Skeletal muscle satellite cell (primary cell): Measurements from ENCODE around the gene SNX21. TPM values are rescaled to one million over a fixed set of nuclear protein-coding genes. Genes with fewer than 3 reads are reported as not detected.
"Not testable (repeated sequence)": the region's sequence is repeated elsewhere in the genome, so short reads cannot be mapped to it uniquely, and the experiment has no call there.

Experiments used
- H3K27me3 ChIP-seq: 2 replicates; pipeline ENCODE4 v1.7.0; 2013; ENCODE audit warnings: low read length; ENCODE audit not compliant: control insufficient read depth, insufficient read depth
- H3K36me3 ChIP-seq: 2 replicates; pipeline ENCODE4 v1.7.0; 2013; ENCODE audit warnings: mild to moderate bottlenecking, control low read depth, low read length; ENCODE audit not compliant: insufficient read depth
- H3K4me1 ChIP-seq: 2 replicates; pipeline ENCODE4 v1.7.0; 2013; ENCODE audit warnings: low read length; ENCODE audit not compliant: control insufficient read depth, insufficient read depth
- H3K4me2 ChIP-seq: 2 replicates; pipeline ENCODE4 v1.7.0; 2013; ENCODE audit warnings: mild to moderate bottlenecking, low read length
- H3K4me3 ChIP-seq: 2 replicates; pipeline ENCODE4 v1.7.0; 2013; ENCODE audit warnings: low read length
- H3K9ac ChIP-seq: 2 replicates; pipeline ENCODE4 v1.7.0; 2013; ENCODE audit warnings: mild to moderate bottlenecking, low read depth, low read length, moderate library complexity
- H3K9me3 ChIP-seq: replicated peaks from 2 replicates; pipeline ENCODE4 v1.7.0; 2013; ENCODE audit warnings: mild to moderate bottlenecking, control low read depth, low read length
- total RNA-seq: library from RNA; depleted of rRNA; stranded (reverse); fragments of >200 nt; gene quantifications from 2 replicates; pipeline ENCODE4 v1.2.3, GENCODE V29; 2012; rRNA removed

The SNX21 gene, protein sequence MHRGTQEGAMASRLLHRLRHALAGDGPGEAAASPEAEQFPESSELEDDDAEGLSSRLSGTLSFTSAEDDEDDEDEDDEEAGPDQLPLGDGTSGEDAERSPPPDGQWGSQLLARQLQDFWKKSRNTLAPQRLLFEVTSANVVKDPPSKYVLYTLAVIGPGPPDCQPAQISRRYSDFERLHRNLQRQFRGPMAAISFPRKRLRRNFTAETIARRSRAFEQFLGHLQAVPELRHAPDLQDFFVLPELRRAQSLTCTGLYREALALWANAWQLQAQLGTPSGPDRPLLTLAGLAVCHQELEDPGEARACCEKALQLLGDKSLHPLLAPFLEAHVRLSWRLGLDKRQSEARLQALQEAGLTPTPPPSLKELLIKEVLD
- total RNA-seq: 56.0 and 70.3 TPM in 2 replicates

DNA sequence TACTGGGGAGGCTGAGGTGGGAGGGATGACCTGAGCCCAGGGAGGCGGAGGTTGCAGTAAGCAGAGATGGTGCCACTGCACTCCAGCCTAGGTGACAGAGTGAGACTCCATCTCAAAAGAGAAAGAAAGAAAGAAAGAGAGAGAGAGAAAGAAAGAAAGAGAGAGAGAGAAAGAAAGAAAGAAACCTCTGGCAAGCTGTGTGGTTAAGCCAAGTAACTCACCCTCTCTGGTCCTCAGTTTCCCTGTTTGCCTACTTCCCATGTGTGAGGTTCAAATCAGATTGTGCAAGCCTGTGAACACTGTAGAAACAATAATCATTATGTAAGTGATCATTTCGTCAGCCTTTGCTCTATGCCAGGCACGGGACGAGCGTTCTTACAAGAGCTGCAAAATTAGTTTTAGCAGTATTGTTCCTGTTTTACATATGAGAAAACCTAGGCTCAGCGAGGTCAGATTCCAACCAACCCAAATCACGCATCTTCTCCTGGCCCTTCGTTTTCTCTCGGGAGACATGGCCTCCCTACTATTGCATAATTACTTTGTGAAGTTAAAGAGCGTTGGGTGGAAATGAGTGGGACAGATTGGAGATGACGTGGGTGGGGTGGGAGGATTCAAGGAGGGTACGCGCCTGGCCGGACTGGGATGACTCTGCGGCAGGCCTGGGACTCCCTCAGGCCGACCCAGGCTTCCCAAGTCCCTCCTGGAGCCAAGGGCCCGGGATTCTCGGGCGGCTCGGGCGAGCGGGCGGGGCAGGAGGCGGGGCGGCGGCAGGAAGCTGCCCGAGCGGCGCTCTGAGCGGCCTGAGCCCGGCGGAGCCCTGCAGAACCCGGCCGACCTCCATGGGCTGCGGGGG lies at the start of gene SNX21:
Gene SNX21, plus strand, starts transcription at position 770 of the 853 bp plus-strand sequence. CDS start 121 bp downstream, outside the sequence.
- Histone ChIP-seq H3K4me2 (peak within 1 kb of the TSS; percentile 96), H3K27me3 (no peaks in the 10 kb centered on the region), H3K9me3 (no peaks in the 10 kb centered on the region), H3K36me3 (peaks cover 3% of the 10 kb centered on the region), H3K9ac (peak within 1 kb of the TSS; percentile 90), H3K4me1 (peaks cover 39% of the 10 kb centered on the region), H3K4me3 (peak within 1 kb of the TSS; percentile 83)

GRCh38 chr20:45788351-45788750 lies 45.2 kb upstream of the SNX21 start:
- Histone ChIP-seq H3K4me2 (no peak overlapping the region), H3K27me3 (no peaks in the 10 kb centered on the region), H3K9me3 (no peaks in the 10 kb centered on the region)

GRCh38 chr20:45792317-45793118 lies 41.1 kb upstream of the SNX21 start:
- Histone ChIP-seq H3K4me3 (peak overlapping the region; percentile 83), H3K4me1 (peaks cover 6% of the 10 kb centered on the region)

More at GRCh38 chr20:45788351-45788750, 45.2 kb upstream of the SNX21 start:
- Histone ChIP-seq H3K4me3 (no peak overlapping the region), H3K36me3 (no peaks in the 10 kb centered on the region), H3K4me1 (peaks cover 10% of the 10 kb centered on the region), H3K9ac (no peak overlapping the region)

DNA sequence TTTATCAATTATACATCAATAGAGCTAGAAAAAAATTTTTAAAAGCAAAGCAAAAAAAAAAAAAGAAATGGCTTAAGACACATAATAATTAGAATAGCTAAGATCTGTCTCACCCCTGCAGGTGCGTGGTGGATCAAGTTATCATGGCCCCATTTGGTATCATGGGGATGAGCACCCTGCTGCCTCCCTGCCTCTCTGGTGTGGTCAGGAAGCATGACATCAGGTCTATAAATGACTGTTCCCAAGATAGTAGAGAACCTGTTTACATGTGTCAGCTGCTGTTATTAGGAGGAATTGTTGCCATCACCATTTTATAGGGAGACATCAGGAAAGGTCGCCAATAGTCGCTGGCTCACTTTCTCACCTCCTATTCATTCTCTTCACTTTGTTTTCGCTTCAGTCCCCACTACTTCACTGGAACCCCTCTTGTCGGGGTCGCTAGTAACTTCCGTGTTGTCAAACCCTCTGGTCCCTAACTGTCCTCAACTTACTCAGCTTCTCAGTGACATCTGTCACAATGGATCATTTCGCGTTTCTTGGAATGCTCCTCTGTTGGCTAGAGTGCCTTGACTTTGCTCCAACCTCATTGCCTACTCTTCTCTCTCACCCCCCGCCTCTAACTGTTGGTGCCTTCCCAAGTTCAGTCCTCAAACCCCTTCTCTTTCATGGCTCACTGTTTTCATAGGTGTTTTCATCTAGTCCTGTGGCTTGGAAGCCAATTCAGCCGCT lies 37.1 kb upstream of the SNX21 start:
- no peaks in the 10 kb centered on the region for H3K27me3 ChIP-seq
- H3K4me3 ChIP-seq: no peak overlapping the region
- no peaks in the 10 kb centered on the region for H3K9me3 ChIP-seq
- peaks cover 34% of the 10 kb centered on the region for H3K36me3 ChIP-seq
- H3K4me2 ChIP-seq: no peak overlapping the region
- no peak overlapping the region for H3K9ac ChIP-seq
- peaks cover 6% of the 10 kb centered on the region for H3K4me1 ChIP-seq

More at GRCh38 chr20:45792317-45793118, 41.1 kb upstream of the SNX21 start:
- peaks cover 26% of the 10 kb centered on the region for H3K36me3 ChIP-seq
- H3K4me2 ChIP-seq: peak overlapping the region; percentile 97
- no peaks in the 10 kb centered on the region for H3K27me3 ChIP-seq
- no peaks in the 10 kb centered on the region for H3K9me3 ChIP-seq
- peak overlapping the region; percentile 94 for H3K9ac ChIP-seq

GRCh38 chr20:45797510-45797909 lies 36.1 kb upstream of the SNX21 start:
- not testable (repeated sequence) for H3K4me2 ChIP-seq, H3K9ac ChIP-seq, H3K9me3 ChIP-seq, H3K27me3 ChIP-seq, H3K4me3 ChIP-seq, H3K4me1 ChIP-seq
- peaks cover 44% of the 10 kb centered on the region for H3K36me3 ChIP-seq

DNA sequence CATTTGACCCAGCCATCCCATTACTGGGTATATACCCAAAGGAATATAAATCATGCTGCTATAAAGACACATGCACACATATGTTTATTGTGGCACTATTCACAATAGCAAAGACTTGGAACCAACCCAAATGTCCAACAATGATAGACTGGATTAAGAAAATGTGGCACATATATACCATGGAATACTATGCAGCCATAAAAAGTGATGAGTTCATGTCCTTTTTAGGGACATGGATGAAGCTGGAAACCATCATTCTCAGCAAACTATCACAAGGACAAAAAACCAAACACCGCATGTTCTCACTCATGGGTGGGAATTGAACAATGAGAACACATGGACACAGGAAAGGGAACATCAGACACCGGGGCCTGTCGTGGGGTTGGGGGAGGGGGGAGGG lies 35.6 kb upstream of the SNX21 start:
- H3K9me3 ChIP-seq, H3K27me3 ChIP-seq, H3K4me3 ChIP-seq, H3K9ac ChIP-seq, H3K4me2 ChIP-seq, H3K4me1 ChIP-seq: not testable (repeated sequence)
- H3K36me3 ChIP-seq: peaks cover 48% of the 10 kb centered on the region

DNA sequence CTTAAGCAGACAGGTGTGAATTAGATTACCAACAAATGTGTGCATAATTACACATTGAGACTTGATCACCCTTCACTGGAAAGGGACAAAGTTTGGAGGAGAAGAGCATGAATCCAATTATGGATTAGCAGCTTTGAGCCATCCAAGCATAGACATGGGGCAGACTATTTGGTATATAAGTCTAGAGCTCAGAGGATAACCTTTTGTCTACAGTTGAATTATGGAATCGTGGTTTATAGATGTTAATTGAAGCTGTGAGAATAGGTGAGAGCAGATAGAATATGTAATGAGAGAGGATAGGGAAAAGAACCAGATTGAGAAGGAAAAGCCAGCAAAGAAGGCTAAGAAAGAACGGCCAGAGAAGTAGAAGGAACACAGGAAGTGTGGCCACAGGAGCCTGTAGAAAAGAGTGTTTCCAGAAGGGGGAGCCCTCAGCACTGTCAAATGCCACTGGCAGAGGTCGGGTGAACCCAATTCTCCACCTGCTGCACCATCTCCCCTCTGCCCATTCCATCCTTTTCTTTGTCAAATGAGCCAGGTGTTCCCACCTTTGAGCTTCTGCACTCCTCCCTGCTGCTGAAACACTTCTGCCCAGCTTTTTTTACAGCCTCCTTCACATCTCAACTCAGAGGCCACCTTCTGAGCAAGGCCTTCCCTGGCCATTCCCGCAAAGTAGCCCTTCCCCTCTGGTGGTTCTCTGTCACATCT lies 34.5 kb upstream of the SNX21 start:
- Histone ChIP-seq H3K9ac (no peak overlapping the region), H3K4me1 (no peaks in the 10 kb centered on the region), H3K4me3 (no peak overlapping the region), H3K4me2 (no peak overlapping the region), H3K27me3 (no peaks in the 10 kb centered on the region), H3K36me3 (peaks cover 54% of the 10 kb centered on the region), H3K9me3 (no peaks in the 10 kb centered on the region)

DNA sequence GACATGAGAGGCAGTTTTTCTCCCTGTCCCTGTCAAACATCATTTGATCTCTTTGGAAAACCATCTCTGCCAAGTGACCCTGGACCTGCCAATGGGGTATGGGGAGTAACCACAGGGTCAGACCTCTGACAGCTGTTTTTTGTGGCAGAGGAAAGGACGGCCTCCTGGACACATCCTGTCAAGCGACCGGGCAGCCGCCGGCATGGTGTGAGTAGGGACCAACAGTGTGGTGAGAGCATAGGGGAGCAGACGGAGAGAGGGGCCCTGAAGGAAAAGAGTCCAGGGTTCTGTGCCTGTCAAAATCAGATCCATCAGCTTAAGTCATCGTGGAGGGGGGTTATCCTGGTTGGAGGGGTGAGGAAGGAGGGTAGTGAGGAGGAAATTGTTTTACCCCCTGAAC lies 31.7 kb upstream of the SNX21 start:
- Histone ChIP-seq H3K36me3 (peaks cover 54% of the 10 kb centered on the region), H3K27me3 (no peaks in the 10 kb centered on the region), H3K9ac (no peak overlapping the region), H3K9me3 (no peaks in the 10 kb centered on the region), H3K4me3 (no peak overlapping the region), H3K4me2 (no peak overlapping the region), H3K4me1 (no peaks in the 10 kb centered on the region)

DNA sequence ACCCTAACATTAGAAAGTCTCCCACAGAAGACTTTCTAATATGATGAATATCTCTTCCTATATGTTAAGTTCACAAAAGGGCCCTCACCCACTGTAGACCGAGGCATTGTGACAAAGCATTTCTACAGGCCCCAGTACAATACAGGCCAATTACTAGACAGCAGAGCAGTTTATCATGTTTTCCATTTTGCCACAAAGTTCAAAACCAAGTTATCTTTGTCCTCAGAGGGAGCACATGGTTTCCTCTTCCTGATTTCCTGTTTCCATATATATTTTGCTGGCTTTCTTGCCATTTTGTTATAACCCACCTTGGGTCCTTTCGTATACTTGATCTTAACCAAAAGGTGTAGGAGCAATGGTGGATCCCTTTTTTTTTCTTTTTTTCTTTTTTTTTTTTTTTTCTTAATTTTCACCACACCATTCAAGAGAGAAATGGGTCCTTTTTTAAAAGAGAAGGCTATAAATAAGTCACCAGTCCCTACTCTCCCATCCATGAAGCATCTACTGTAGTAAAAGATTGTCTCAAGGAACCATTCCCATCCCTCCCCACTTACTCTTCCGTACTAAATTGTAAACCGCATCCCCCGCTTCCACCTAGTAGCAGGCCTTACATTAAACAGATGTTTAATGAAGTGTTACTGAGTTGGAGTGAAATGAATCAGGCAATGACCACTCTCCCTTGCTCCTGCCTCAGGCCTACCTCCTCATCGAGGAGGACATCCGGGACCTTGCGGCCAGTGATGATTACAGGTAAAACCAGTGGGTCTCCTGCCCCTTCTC lies 23.2 kb upstream of the SNX21 start:
- Histone ChIP-seq H3K9me3 (no peaks in the 10 kb centered on the region), H3K9ac (no peak overlapping the region), H3K4me3 (no peak overlapping the region), H3K36me3 (peaks cover 40% of the 10 kb centered on the region), H3K4me2 (no peak overlapping the region), H3K27me3 (no peaks in the 10 kb centered on the region), H3K4me1 (peaks cover 14% of the 10 kb centered on the region)
